HG02759 (cell line): ENCODE measurements around the gene C6orf136.
A peak's percentile ranks its signal among the peaks of the same experiment; 100 is the strongest.

Source experiments
- ATAC-seq: cut with Tn5 transposase; IDR thresholded peaks from one replicate; pipeline ENCODE4 v1.9.1; 2021; ENCODE audit warnings: mild to moderate bottlenecking, moderate library complexity; ENCODE audit not compliant: unreplicated experiment

C6orf136 gene

GRCh38 chr6:30686009-30686907, 39.3 kb downstream of the C6orf136 start, which contains the start of gene PPP1R18:
Gene PPP1R18, minus strand, starts transcription at chr6:30686645. Its CDS starts 627 bp downstream, at chr6:30686018.
- peak; percentile 22 for ATAC-seq

- ATAC-seq = peak; percentile 51
Measured at GRCh38 chr6:30686908-30687658, 40.1 kb downstream of the C6orf136 start.

- no peak for ATAC-seq
Measured at GRCh38 chr6:30687659-30688431, 40.9 kb downstream of the C6orf136 start.

GRCh38 chr6:30688569-30688968, 41.6 kb downstream of the C6orf136 start:
- ATAC-seq = no peak

- ATAC-seq = no peak
Measured at GRCh38 chr6:30689022-30689865, 42.3 kb downstream of the C6orf136 start.

- no peak for ATAC-seq
Measured at GRCh38 chr6:30689985-30690384, 43.1 kb downstream of the C6orf136 start.

- peak; percentile 41 for ATAC-seq
Measured at GRCh38 chr6:30690403-30691207, 43.7 kb downstream of the C6orf136 start, which contains the start of gene NRM. Gene NRM, minus strand, starts transcription at chr6:30690984. Its CDS starts 10 bp downstream, at chr6:30690974.

GRCh38 chr6:30691208-30691847, 44.4 kb downstream of the C6orf136 start:
- ATAC-seq = no peak

- ATAC-seq = no peak
Measured at GRCh38 chr6:30696432-30696831, 49.5 kb downstream of the C6orf136 start.

- ATAC-seq = no peak
Measured at GRCh38 chr6:30700340-30700739, 53.4 kb downstream of the C6orf136 start.
